HEK293 (cell line): ENCODE measurements around the gene ISM1.

Experiments used
- CTCF ChIA-PET: fragments of 350-600 bp; formaldehyde crosslinking; extraction: SDS; loops from one replicate; lab custom pipeline; 2021; ENCODE audit warnings: antibody characterized with exemption; lab: Yijun Ruan, JAX
- POLR2A ChIA-PET: fragments of 300-600 bp; formaldehyde crosslinking; extraction: SDS; loops from one replicate; lab custom pipeline; 2020; ENCODE audit warnings: antibody characterized with exemption, inconsistent platforms; lab: Yijun Ruan, JAX
- H3K27ac ChIP-seq: fragments of 200-500 bp; sonication (Bioruptor generic); 2 replicates; pipeline ENCODE4 v1.5.1; 2014; ENCODE audit warnings: low read depth, low read length, control low read depth, inconsistent platforms; ENCODE audit errors: extremely low read depth
- H3K36me3 ChIP-seq, 2 experiments: fragments of 200-500 bp in 1 of 2; sonication (Bioruptor generic) in 1 of 2; 1 replicate in 1 of 2; 2 replicates in 1 of 2; pipeline ENCODE4 v1.5.1; 2014 to 2017; ENCODE audit warnings: inconsistent platforms in 2 of 2, low read length in 2 of 2; ENCODE audit not compliant: control insufficient read depth in 2 of 2, insufficient read depth in 1 of 2
- H3K4me1 ChIP-seq: fragments of 200-500 bp; sonication (Bioruptor generic); 2 replicates; pipeline ENCODE4 v1.5.1; 2014; ENCODE audit warnings: mild to moderate bottlenecking, low read length, inconsistent platforms; ENCODE audit not compliant: control insufficient read depth, insufficient read depth
- H3K4me3 ChIP-seq: 2 replicates; pipeline ENCODE4 v1.5.1; 2011; ENCODE audit warnings: low read depth, mild to moderate bottlenecking, control low read depth, low read length, moderate library complexity
- H3K9me3 ChIP-seq: fragments of 200-500 bp; sonication (Bioruptor generic); 2 replicates; pipeline ENCODE4 v1.5.1; 2014; ENCODE audit warnings: low read depth, low read length, inconsistent platforms; ENCODE audit not compliant: control insufficient read depth, insufficient read depth
- GFI1B ChIP-seq: fragments of 450-650 bp; formaldehyde crosslinking; IDR thresholded peaks from 2 replicates; pipeline ENCODE4 v1.5.1; 2016; ENCODE audit warnings: missing biosample characterization, missing genetic modification characterization
- HOXD13 ChIP-seq: sonication (generic); formaldehyde crosslinking; IDR thresholded peaks from 2 replicates; pipeline ENCODE4 v1.8.0; 2022; ENCODE audit warnings: missing genetic modification reagents, borderline replicate concordance
- SP2 ChIP-seq: fragments of 450-650 bp; formaldehyde crosslinking; IDR thresholded peaks from 2 replicates; pipeline ENCODE4 v1.5.1; 2016; ENCODE audit warnings: missing biosample characterization, missing genetic modification characterization
- YY2 ChIP-seq: fragments of 450-650 bp; formaldehyde crosslinking; IDR thresholded peaks from 2 replicates; pipeline ENCODE4 v1.5.1; 2016; ENCODE audit warnings: missing biosample characterization, missing genetic modification characterization
- ZNF10 ChIP-seq: fragments of 450-650 bp; formaldehyde crosslinking; IDR thresholded peaks from 2 replicates; pipeline ENCODE4 v1.5.1; 2017; ENCODE audit warnings: missing biosample characterization, missing genetic modification characterization
- ZNF157 ChIP-seq: fragments of 450-650 bp; formaldehyde crosslinking; IDR thresholded peaks from 2 replicates; pipeline ENCODE4 v1.5.1; 2016; ENCODE audit warnings: missing biosample characterization, missing genetic modification characterization
- ZNF175 ChIP-seq: fragments of 450-650 bp; formaldehyde crosslinking; IDR thresholded peaks from 2 replicates; pipeline ENCODE4 v1.5.1; 2016; ENCODE audit warnings: missing biosample characterization, missing genetic modification characterization
- ZNF23 ChIP-seq: fragments of 450-650 bp; formaldehyde crosslinking; IDR thresholded peaks from 2 replicates; pipeline ENCODE4 v1.5.1; 2016; ENCODE audit warnings: missing biosample characterization, missing genetic modification characterization, borderline replicate concordance
- ZNF280D ChIP-seq: fragments of 450-650 bp; formaldehyde crosslinking; IDR thresholded peaks from 2 replicates; pipeline ENCODE4 v1.5.1; 2016; ENCODE audit warnings: missing biosample characterization, missing genetic modification characterization
- ZNF311 ChIP-seq: fragments of 450-650 bp; formaldehyde crosslinking; IDR thresholded peaks from 2 replicates; pipeline ENCODE4 v1.5.1; 2017; ENCODE audit warnings: missing biosample characterization, missing genetic modification characterization, borderline replicate concordance
- ZNF324 ChIP-seq: fragments of 450-650 bp; formaldehyde crosslinking; IDR thresholded peaks from 2 replicates; pipeline ENCODE4 v1.5.1; 2016; ENCODE audit warnings: missing biosample characterization, missing genetic modification characterization
- ZNF341 ChIP-seq: fragments of 450-650 bp; formaldehyde crosslinking; IDR thresholded peaks from 2 replicates; pipeline ENCODE4; 2016; ENCODE audit warnings: low read depth, missing biosample characterization, missing genetic modification characterization
- ZNF449 ChIP-seq: fragments of 450-650 bp; formaldehyde crosslinking; IDR thresholded peaks from 2 replicates; pipeline ENCODE4 v1.5.1; 2017; ENCODE audit warnings: missing biosample characterization, mild to moderate bottlenecking, missing genetic modification characterization, moderate library complexity
- ZNF558 ChIP-seq: fragments of 450-650 bp; formaldehyde crosslinking; IDR thresholded peaks from 2 replicates; pipeline ENCODE4 v1.5.1; 2016; ENCODE audit warnings: missing biosample characterization, missing genetic modification characterization
- ZNF600 ChIP-seq: fragments of 450-650 bp; formaldehyde crosslinking; IDR thresholded peaks from 2 replicates; pipeline ENCODE4 v1.5.1; 2016; ENCODE audit warnings: missing biosample characterization, missing genetic modification characterization
- ZNF623 ChIP-seq: fragments of 450-650 bp; formaldehyde crosslinking; IDR thresholded peaks from 2 replicates; pipeline ENCODE4 v1.5.1; 2016; ENCODE audit warnings: missing biosample characterization, missing genetic modification characterization
- ZNF660 ChIP-seq: fragments of 450-650 bp; IDR thresholded peaks from 2 replicates; pipeline ENCODE4 v1.5.1; 2018; ENCODE audit warnings: missing biosample characterization, mild to moderate bottlenecking, missing genetic modification characterization
- ZNF747 ChIP-seq: fragments of 450-650 bp; formaldehyde crosslinking; IDR thresholded peaks from 2 replicates; pipeline ENCODE4 v1.5.1; 2016; ENCODE audit warnings: missing biosample characterization, missing genetic modification characterization
- ZNF76 ChIP-seq: fragments of 450-650 bp; formaldehyde crosslinking; IDR thresholded peaks from 2 replicates; pipeline ENCODE4; 2016; ENCODE audit warnings: low read depth, missing biosample characterization, missing genetic modification characterization, borderline replicate concordance
- ZNF776 ChIP-seq: fragments of 450-650 bp; formaldehyde crosslinking; IDR thresholded peaks from 2 replicates; pipeline ENCODE4 v1.5.0; 2017; ENCODE audit warnings: missing biosample characterization, missing genetic modification characterization, borderline replicate concordance
- ZNF777 ChIP-seq: fragments of 450-650 bp; formaldehyde crosslinking; IDR thresholded peaks from 2 replicates; pipeline ENCODE4 v1.5.1; 2017; ENCODE audit warnings: missing biosample characterization, missing genetic modification characterization, borderline replicate concordance
- TF ChIP-seq, protein P1 (sequence below): fragments of 450-650 bp; formaldehyde crosslinking; IDR thresholded peaks from 2 replicates; pipeline ENCODE4 v1.5.1; 2016; ENCODE audit warnings: missing biosample characterization, missing genetic modification characterization
- TF ChIP-seq, protein P2 (sequence below): fragments of 450-650 bp; formaldehyde crosslinking; IDR thresholded peaks from 2 replicates; pipeline ENCODE4; 2016; ENCODE audit warnings: missing biosample characterization, missing genetic modification characterization
- TF ChIP-seq, protein P3 (sequence below): fragments of 450-650 bp; formaldehyde crosslinking; IDR thresholded peaks from 2 replicates; pipeline ENCODE4 v1.5.1; 2016; ENCODE audit warnings: missing biosample characterization, missing genetic modification characterization
- TF ChIP-seq, protein P4 (sequence below): fragments of 450-650 bp; formaldehyde crosslinking; IDR thresholded peaks from 2 replicates; pipeline ENCODE4 v1.5.1; 2016; ENCODE audit warnings: missing biosample characterization, missing genetic modification characterization

The ISM1 gene

DNA sequence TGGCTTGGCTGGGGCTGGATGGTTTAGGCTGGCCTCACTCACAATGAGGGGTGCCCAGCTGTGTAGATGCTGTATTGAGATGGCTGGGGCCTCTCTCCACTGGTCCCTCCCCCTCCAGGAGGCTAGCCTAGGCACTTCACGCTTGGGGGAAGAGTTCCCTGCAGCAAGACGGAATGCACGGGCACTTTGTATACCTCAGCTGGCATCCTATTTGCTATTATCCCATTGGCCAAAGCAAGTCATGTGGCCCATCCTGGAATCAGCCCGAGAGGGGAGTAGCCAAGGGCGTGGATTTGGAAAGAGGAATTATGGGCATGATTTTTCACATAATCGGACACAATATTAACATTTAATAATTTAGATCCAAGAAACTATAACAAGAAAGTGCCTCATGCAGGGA, 64.3 kb downstream of the ISM1 start:
- H3K4me1 ChIP-seq = no peaks in the 10 kb centered on the region
- POLR2A ChIA-PET = no interaction called here
- no peak for TF ChIP-seq ZNF600 (tag by site-specific recombination)
- TF ChIP-seq ZNF777 (tag by site-specific recombination) = no peak
- no peak for TF ChIP-seq HOXD13 (CRISPR knock-in tag)
- TF ChIP-seq, all 188 proteins: peak for 0
- Histone ChIP-seq H3K27ac (no peak overlapping the region), H3K36me3 (no peaks in the 10 kb centered on the region), H3K4me3 (no peak overlapping the region), H3K9me3 (no peaks in the 10 kb centered on the region)
- CTCF ChIA-PET = interaction anchor here (1.6 kb wide), 1 partner anchor 18 kb away, joined by 9 read pairs; no protein-coding TSS in a partner anchor

GRCh38 chr20:13286052-13286451, 65.0 kb downstream of the ISM1 start:
- H3K27ac ChIP-seq = no peak overlapping the region
- no peaks in the 10 kb centered on the region for H3K36me3 ChIP-seq
- H3K4me1 ChIP-seq = no peaks in the 10 kb centered on the region
- H3K4me3 ChIP-seq = no peak overlapping the region
- no peaks in the 10 kb centered on the region for H3K9me3 ChIP-seq
- POLR2A ChIA-PET = no interaction called here
- TF ChIP-seq ZNF76 = no peak
- TF ChIP-seq, protein P1, sequence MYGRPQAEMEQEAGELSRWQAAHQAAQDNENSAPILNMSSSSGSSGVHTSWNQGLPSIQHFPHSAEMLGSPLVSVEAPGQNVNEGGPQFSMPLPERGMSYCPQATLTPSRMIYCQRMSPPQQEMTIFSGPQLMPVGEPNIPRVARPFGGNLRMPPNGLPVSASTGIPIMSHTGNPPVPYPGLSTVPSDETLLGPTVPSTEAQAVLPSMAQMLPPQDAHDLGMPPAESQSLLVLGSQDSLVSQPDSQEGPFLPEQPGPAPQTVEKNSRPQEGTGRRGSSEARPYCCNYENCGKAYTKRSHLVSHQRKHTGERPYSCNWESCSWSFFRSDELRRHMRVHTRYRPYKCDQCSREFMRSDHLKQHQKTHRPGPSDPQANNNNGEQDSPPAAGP (tag by site-specific recombination) = no peak
- no peak for TF ChIP-seq ZNF776
- TF ChIP-seq, protein P2, sequence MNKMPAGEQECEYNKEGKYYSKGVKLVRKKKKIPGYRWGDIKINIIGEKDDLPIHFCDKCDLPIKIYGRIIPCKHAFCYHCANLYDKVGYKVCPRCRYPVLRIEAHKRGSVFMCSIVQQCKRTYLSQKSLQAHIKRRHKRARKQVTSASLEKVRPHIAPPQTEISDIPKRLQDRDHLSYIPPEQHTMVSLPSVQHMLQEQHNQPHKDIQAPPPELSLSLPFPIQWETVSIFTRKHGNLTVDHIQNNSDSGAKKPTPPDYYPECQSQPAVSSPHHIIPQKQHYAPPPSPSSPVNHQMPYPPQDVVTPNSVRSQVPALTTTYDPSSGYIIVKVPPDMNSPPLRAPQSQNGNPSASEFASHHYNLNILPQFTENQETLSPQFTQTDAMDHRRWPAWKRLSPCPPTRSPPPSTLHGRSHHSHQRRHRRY (tag by site-specific recombination) = no peak
- TF ChIP-seq ZNF324 = no peak
- no peak for TF ChIP-seq ZNF157 (tag by site-specific recombination)
- TF ChIP-seq ZNF175 (tag by site-specific recombination) = no peak
- TF ChIP-seq ZNF449 (tag by site-specific recombination) = no peak
- TF ChIP-seq ZNF341 (tag by site-specific recombination) = no peak
- no peak for TF ChIP-seq ZNF747 (tag by site-specific recombination)
- no peak for TF ChIP-seq ZNF10 (tag by site-specific recombination)
- no peak for TF ChIP-seq ZNF623 (tag by site-specific recombination)
- TF ChIP-seq SP2 = no peak
- no peak for TF ChIP-seq ZNF558
- TF ChIP-seq, protein P3, sequence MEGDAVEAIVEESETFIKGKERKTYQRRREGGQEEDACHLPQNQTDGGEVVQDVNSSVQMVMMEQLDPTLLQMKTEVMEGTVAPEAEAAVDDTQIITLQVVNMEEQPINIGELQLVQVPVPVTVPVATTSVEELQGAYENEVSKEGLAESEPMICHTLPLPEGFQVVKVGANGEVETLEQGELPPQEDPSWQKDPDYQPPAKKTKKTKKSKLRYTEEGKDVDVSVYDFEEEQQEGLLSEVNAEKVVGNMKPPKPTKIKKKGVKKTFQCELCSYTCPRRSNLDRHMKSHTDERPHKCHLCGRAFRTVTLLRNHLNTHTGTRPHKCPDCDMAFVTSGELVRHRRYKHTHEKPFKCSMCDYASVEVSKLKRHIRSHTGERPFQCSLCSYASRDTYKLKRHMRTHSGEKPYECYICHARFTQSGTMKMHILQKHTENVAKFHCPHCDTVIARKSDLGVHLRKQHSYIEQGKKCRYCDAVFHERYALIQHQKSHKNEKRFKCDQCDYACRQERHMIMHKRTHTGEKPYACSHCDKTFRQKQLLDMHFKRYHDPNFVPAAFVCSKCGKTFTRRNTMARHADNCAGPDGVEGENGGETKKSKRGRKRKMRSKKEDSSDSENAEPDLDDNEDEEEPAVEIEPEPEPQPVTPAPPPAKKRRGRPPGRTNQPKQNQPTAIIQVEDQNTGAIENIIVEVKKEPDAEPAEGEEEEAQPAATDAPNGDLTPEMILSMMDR = no peak
- TF ChIP-seq, all 188 proteins: peak for 0
- CTCF ChIA-PET = no interaction called here

- CTCF ChIA-PET = no interaction called here
- TF ChIP-seq YY2 (tag by site-specific recombination) (no peak), GFI1B (no peak), ZNF280D (tag by site-specific recombination) (no peak), ZNF311 (tag by site-specific recombination) (no peak), ZNF23 (no peak), ZNF660 (tag by site-specific recombination) (no peak)
- TF ChIP-seq, protein P4, sequence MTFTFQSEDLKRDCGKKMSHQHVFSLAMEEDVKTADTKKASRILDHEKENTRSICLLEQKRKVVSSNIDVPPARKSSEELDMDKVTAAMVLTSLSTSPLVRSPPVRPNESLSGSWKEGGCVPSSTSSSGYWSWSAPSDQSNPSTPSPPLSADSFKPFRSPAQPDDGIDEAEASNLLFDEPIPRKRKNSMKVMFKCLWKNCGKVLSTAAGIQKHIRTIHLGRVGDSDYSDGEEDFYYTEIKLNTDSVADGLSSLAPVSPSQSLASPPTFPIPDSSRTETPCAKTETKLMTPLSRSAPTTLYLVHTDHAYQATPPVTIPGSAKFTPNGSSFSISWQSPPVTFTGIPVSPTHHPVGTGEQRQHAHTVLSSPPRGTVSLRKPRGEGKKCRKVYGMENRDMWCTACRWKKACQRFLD (tag by site-specific recombination) = no peak
Observed at GRCh38 chr20:13286607-13287006, 65.5 kb downstream of the ISM1 start.

More at GRCh38 chr20:13286607-13287006, 65.5 kb downstream of the ISM1 start:
- no peaks in the 10 kb centered on the region for H3K36me3 ChIP-seq
- H3K4me3 ChIP-seq = no peak overlapping the region
- no peaks in the 10 kb centered on the region for H3K9me3 ChIP-seq
- H3K27ac ChIP-seq = no peak overlapping the region
- POLR2A ChIA-PET = no interaction called here
- H3K4me1 ChIP-seq = no peaks in the 10 kb centered on the region
